Endothelial cell of umbilical vein (primary cell): Measurements from ENCODE around the gene SNED1.

ENCODE experiments used
- EZH2 ChIP-seq: IDR thresholded peaks from 2 replicates; pipeline ENCODE4 v1.6.1; 2012; ENCODE audit warnings: borderline replicate concordance, low read depth, mild to moderate bottlenecking, moderate library complexity, low read length, inconsistent platforms; ENCODE audit not compliant: severe bottlenecking
- GATA2 ChIP-seq: IDR thresholded peaks from 2 replicates; pipeline ENCODE4 v1.7.0; 2011; ENCODE audit warnings: low read depth, mild to moderate bottlenecking, moderate library complexity, mixed read lengths, low read length; ENCODE audit not compliant: insufficient read length, insufficient read depth
- JUN ChIP-seq: IDR thresholded peaks from 2 replicates; pipeline ENCODE4 v1.6.1; 2011; ENCODE audit warnings: borderline replicate concordance, low read depth; ENCODE audit not compliant: insufficient read length, insufficient read depth
- POLR2A ChIP-seq: IDR thresholded peaks from 2 replicates; pipeline ENCODE4 v1.6.1; 2012; ENCODE audit warnings: low read depth, mild to moderate bottlenecking, control low read depth, low read length
- POLR2AphosphoS5 ChIP-seq: IDR thresholded peaks from 2 replicates; pipeline ENCODE4 v1.6.1; 2012; ENCODE audit warnings: low read depth, mild to moderate bottlenecking, control low read depth, low read length, moderate library complexity; ENCODE audit not compliant: insufficient read depth
- TF ChIP-seq, protein P1 (sequence below): IDR thresholded peaks from 2 replicates; pipeline ENCODE4 v1.6.1; 2011; ENCODE audit not compliant: insufficient read depth, insufficient read length
- TF ChIP-seq, protein P2 (sequence below), 2 donors: IDR thresholded peaks; 1 replicate in 1 of 2; 2 replicates in 1 of 2; pipeline ENCODE4 v1.5.1; 2011; ENCODE audit warnings: low read length in 2 of 2, mild to moderate bottlenecking in 2 of 2, moderate library complexity in 2 of 2, control low read depth in 1 of 2, inconsistent platforms in 1 of 2, low read depth in 1 of 2; ENCODE audit not compliant: insufficient read depth in 1 of 2; ENCODE audit errors: extremely low read depth in 1 of 2

GRCh38 chr2:241033994-241034393 is 35.6 kb downstream of the SNED1 start:
- TF ChIP-seq, protein P1, sequence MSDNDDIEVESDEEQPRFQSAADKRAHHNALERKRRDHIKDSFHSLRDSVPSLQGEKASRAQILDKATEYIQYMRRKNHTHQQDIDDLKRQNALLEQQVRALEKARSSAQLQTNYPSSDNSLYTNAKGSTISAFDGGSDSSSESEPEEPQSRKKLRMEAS, result no peak
- TF ChIP-seq, protein P2, sequence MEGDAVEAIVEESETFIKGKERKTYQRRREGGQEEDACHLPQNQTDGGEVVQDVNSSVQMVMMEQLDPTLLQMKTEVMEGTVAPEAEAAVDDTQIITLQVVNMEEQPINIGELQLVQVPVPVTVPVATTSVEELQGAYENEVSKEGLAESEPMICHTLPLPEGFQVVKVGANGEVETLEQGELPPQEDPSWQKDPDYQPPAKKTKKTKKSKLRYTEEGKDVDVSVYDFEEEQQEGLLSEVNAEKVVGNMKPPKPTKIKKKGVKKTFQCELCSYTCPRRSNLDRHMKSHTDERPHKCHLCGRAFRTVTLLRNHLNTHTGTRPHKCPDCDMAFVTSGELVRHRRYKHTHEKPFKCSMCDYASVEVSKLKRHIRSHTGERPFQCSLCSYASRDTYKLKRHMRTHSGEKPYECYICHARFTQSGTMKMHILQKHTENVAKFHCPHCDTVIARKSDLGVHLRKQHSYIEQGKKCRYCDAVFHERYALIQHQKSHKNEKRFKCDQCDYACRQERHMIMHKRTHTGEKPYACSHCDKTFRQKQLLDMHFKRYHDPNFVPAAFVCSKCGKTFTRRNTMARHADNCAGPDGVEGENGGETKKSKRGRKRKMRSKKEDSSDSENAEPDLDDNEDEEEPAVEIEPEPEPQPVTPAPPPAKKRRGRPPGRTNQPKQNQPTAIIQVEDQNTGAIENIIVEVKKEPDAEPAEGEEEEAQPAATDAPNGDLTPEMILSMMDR (IDR thresholded peaks at IDR 0.05; ENCODE audit: extremely low read depth in 1 of 2, insufficient read depth in 1 of 2, low read depth in 1 of 2, low read length in 2 of 2), result no peak
- TF ChIP-seq JUN (no peak), POLR2AphosphoS5 (no peak), POLR2A (no peak), EZH2 (no peak), GATA2 (no peak)
